ENCODE data around the gene AP1G2.

Gene AP1G2

GRCh38 chr14:23570806-23571483 lies 3.4 kb upstream of the AP1G2 start:
- no peak for DNase-seq

- DNase-seq: no peak
Measured at GRCh38 chr14:23569443-23570151, 2.0 kb upstream of the AP1G2 start.

GRCh38 chr14:23568600-23569331 lies 1.2 kb upstream of the AP1G2 start:
- DNase-seq: no peak

GRCh38 chr14:23568021-23568599 lies 519 bp upstream of the AP1G2 start:
- no peak for DNase-seq

- DNase-seq: no peak
Measured at GRCh38 chr14:23566778-23567185, 809 bp downstream of the AP1G2 start.

GRCh38 chr14:23566112-23566777 lies 1.3 kb downstream of the AP1G2 start:
- no peak for DNase-seq

- DNase-seq: no peak
Measured at GRCh38 chr14:23565626-23566025, 2.0 kb downstream of the AP1G2 start.

- DNase-seq: no peak
Measured at GRCh38 chr14:23564876-23565275, 2.7 kb downstream of the AP1G2 start.

GRCh38 chr14:23564181-23564812 lies 3.3 kb downstream of the AP1G2 start:
- no peak for DNase-seq

- no peak for DNase-seq
Measured at GRCh38 chr14:23563473-23564180, 4.0 kb downstream of the AP1G2 start.

- DNase-seq: no peak
Measured at GRCh38 chr14:23562822-23563472, 4.6 kb downstream of the AP1G2 start.

- DNase-seq: no peak
Measured at GRCh38 chr14:23561873-23562821, 5.4 kb downstream of the AP1G2 start.

- DNase-seq: no peak
Measured at GRCh38 chr14:23561259-23561658, 6.3 kb downstream of the AP1G2 start.

- no peak for DNase-seq
Measured at GRCh38 chr14:23559926-23560520, 7.6 kb downstream of the AP1G2 start.

GRCh38 chr14:23559010-23559925 lies 8.3 kb downstream of the AP1G2 start:
- no peak for DNase-seq

- no peak for DNase-seq
Measured at GRCh38 chr14:23558346-23559009, 9.1 kb downstream of the AP1G2 start.

- DNase-seq: no peak
Measured at GRCh38 chr14:23557946-23558345, 9.6 kb downstream of the AP1G2 start.

GRCh38 chr14:23557521-23557920 lies 10.1 kb downstream of the AP1G2 start:
- no peak for DNase-seq

Data from 8988T (cell line).